Glutamatergic neuron (in vitro differentiated cells): ENCODE measurements around the gene PRPH. TPM values are rescaled to one million over a fixed set of nuclear protein-coding genes. Genes with fewer than 3 reads are reported as not detected.

Source experiments
- DNase-seq: peaks from one replicate; pipeline ENCODE4 v3.0.0; 2022
- H3K27ac Mint-ChIP-seq: one replicate; pipeline ENCODE4 v1.8.0; 2020; ENCODE audit warnings: mild to moderate bottlenecking, mixed read lengths, inconsistent platforms; ENCODE audit not compliant: unreplicated experiment
- H3K27me3 Mint-ChIP-seq: one replicate; pipeline ENCODE4 v1.8.0; 2020; ENCODE audit warnings: mild to moderate bottlenecking, moderate library complexity, mixed read lengths, inconsistent platforms; ENCODE audit not compliant: unreplicated experiment
- H3K36me3 Mint-ChIP-seq: one replicate; pipeline ENCODE4 v1.8.0; 2020; ENCODE audit warnings: mild to moderate bottlenecking, mixed read lengths, inconsistent platforms; ENCODE audit not compliant: unreplicated experiment
- H3K4me1 Mint-ChIP-seq: one replicate; pipeline ENCODE4 v1.8.0; 2020; ENCODE audit warnings: mild to moderate bottlenecking, low read depth, mixed read lengths, inconsistent platforms; ENCODE audit not compliant: unreplicated experiment
- H3K4me3 Mint-ChIP-seq: one replicate; pipeline ENCODE4 v1.8.0; 2020; ENCODE audit warnings: mild to moderate bottlenecking, mixed read lengths, inconsistent platforms; ENCODE audit not compliant: unreplicated experiment
- H3K9me3 Mint-ChIP-seq: one replicate; pipeline ENCODE4 v1.8.0; 2020; ENCODE audit warnings: mild to moderate bottlenecking, moderate library complexity, mixed read lengths, inconsistent platforms; ENCODE audit not compliant: unreplicated experiment
- total RNA-seq: library from RNA; stranded (reverse); fragmentation: NEBNext Ultra II Directional; extraction: Animal tissue kit (Norgen Biotek cat#: 25700); gene quantifications from one replicate; pipeline ENCODE4 v1.2.1, GENCODE V29; 2021; ENCODE audit not compliant: unreplicated experiment
- TF ChIP-seq, protein P1 (sequence below): fragments of 200-600 bp; sonication (generic); IDR thresholded peaks from one replicate; pipeline ENCODE4 v1.5.0; 2021; ENCODE audit not compliant: partially characterized antibody, unreplicated experiment

Gene PRPH
- total RNA-seq, 1 donor from 2014 or later = 2,189 TPM

DNA sequence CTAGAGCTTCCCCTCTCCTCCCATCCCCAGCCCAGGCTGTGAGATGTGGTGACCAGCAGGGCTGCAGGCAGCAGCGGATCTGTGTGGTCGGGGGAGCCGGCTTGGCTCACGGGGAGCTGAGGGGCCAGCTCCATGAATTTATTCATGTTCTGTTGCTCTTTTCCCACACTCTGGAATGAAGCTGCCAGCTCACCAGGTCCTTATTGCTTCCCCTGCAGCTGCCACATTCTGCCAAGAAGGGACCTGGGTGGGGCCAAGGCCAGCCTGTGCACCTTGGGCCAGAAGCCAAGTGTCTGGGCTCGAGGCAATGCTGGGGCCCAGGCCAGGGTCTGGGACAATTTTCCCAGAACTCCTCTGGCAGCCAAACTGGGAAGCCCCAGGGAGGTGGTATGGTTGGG lies 44.5 kb downstream of the PRPH start:
- TF ChIP-seq, protein P1, sequence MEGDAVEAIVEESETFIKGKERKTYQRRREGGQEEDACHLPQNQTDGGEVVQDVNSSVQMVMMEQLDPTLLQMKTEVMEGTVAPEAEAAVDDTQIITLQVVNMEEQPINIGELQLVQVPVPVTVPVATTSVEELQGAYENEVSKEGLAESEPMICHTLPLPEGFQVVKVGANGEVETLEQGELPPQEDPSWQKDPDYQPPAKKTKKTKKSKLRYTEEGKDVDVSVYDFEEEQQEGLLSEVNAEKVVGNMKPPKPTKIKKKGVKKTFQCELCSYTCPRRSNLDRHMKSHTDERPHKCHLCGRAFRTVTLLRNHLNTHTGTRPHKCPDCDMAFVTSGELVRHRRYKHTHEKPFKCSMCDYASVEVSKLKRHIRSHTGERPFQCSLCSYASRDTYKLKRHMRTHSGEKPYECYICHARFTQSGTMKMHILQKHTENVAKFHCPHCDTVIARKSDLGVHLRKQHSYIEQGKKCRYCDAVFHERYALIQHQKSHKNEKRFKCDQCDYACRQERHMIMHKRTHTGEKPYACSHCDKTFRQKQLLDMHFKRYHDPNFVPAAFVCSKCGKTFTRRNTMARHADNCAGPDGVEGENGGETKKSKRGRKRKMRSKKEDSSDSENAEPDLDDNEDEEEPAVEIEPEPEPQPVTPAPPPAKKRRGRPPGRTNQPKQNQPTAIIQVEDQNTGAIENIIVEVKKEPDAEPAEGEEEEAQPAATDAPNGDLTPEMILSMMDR = no peak
- H3K4me3 Mint-ChIP-seq = peak overlapping the region; percentile 11
- DNase-seq = peak; percentile 56
- no peak overlapping the region for H3K27ac Mint-ChIP-seq
- H3K4me1 Mint-ChIP-seq = peaks cover 37% of the 10 kb centered on the region
- peaks cover 14% of the 10 kb centered on the region for H3K9me3 Mint-ChIP-seq
- H3K36me3 Mint-ChIP-seq = no peaks in the 10 kb centered on the region
- peaks cover 38% of the 10 kb centered on the region for H3K27me3 Mint-ChIP-seq

DNA sequence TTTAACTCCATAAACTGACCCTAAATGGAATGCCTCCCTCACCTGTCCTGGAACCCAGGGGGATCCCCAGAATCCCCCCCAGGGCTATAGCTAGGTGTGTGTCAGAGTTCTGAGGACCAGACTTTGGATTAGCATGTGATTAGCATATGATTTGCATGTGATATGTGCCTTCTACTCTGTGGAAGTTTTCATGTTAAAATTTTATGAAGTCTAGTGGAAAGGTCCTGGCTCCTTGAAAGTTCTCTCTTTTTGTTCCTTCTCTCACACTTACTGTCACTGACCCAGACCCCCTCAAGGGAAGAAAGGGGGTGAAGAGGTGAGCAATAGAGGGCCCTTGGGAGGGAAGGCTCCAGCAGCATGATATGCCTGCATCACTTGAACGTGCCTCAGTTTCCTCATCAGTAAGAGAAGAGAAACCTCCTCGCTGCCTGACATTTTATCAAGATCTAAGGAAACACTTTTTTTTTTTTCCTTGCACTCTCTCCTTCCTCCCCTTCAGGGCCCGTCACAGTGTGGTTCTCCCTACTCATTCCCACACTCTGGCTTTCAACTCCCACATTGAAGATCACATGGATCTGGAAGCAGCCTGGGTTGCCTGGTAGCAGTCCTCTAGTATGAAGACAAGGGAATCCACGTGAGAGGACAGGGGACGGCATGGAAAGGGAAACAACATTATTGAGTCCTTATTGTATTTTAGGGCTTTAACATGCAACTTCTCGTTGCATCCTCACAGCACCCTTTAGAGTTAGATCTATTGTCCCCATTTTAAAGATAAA lies 45.3 kb downstream of the PRPH start:
- no peaks in the 10 kb centered on the region for H3K36me3 Mint-ChIP-seq
- H3K4me1 Mint-ChIP-seq = peaks cover 36% of the 10 kb centered on the region
- H3K4me3 Mint-ChIP-seq = peak overlapping the region; percentile 65
- H3K27ac Mint-ChIP-seq = no peak overlapping the region
- peaks cover 31% of the 10 kb centered on the region for H3K27me3 Mint-ChIP-seq
- TF ChIP-seq, protein P1 = no peak
- H3K9me3 Mint-ChIP-seq = peaks cover 13% of the 10 kb centered on the region
- no peak for DNase-seq

DNA sequence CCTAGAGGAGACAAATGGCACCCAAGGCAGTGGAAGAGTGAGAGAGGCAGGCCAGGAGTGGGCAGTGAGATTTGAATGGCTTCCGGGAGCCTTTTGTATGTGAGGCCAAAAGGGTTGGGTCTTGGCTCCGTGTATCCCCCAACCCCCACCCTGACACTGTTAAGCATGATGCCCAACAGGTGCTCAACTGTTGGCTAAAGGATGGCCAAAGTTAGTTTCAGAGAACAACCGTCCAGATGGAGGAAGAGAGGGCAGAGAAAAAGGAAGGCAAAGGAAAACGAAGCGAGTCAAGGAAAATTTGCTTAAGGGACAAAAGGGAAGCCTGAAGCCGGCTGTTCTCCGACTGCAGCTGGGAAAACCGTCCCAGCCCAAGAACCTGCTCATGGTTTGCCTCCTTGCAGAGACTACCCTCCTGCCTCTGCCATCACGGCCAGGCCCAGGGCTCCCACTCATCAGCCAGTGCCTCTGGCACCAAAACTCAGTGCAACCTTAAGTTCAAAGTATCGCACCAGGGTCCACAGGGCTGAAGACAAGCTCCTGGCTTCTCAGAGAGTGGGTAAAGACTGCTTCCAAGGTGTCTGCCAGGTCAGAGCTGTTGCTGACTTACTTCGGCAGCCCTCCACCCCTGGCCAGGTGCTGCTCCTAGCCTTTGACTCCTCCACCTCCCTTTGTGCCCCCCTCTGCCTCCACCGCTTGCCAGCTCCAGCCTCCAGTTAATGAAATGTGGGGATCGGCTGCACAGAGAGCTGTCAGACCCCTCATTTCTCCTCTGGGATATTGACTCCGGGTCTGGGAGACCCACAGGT lies 46.2 kb downstream of the PRPH start:
- H3K27me3 Mint-ChIP-seq = peaks cover 27% of the 10 kb centered on the region
- H3K9me3 Mint-ChIP-seq = peaks cover 10% of the 10 kb centered on the region
- no peak overlapping the region for H3K27ac Mint-ChIP-seq
- TF ChIP-seq, protein P1 = no peak
- H3K4me1 Mint-ChIP-seq = peaks cover 36% of the 10 kb centered on the region
- DNase-seq = no peak
- H3K4me3 Mint-ChIP-seq = peak overlapping the region; percentile 65
- no peaks in the 10 kb centered on the region for H3K36me3 Mint-ChIP-seq

DNA sequence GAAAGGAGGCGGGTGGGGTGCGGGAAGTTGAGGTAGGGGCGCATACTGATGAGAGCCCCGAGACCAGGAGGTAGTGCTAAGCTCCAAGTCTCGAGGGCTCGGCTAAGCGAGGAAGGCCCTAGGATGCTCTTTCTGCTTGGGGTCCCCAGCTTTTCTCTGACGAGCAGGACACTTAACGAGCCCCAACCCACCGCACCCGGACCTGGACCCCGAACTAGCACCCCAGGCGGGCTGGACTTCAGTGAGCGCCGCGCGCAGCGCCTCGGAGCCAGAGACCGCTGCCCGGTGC lies 46.8 kb downstream of the PRPH start:
- peaks cover 10% of the 10 kb centered on the region for H3K9me3 Mint-ChIP-seq
- H3K4me1 Mint-ChIP-seq = peaks cover 36% of the 10 kb centered on the region
- H3K4me3 Mint-ChIP-seq = peak overlapping the region; percentile 49
- no peaks in the 10 kb centered on the region for H3K36me3 Mint-ChIP-seq
- H3K27me3 Mint-ChIP-seq = peaks cover 29% of the 10 kb centered on the region
- TF ChIP-seq, protein P1 = no peak
- no peak for DNase-seq
- no peak overlapping the region for H3K27ac Mint-ChIP-seq
